ENCODE results near the gene SP9. TPM values are rescaled to one million over a fixed set of nuclear protein-coding genes. Genes with fewer than 3 reads are reported as not detected.

The SP9 gene
- total and polyA plus RNA-seq, 10 donors, result not detected

- Histone ChIP-seq H3K9me3 (peaks cover 0 to 3% (median 0%) of the 10 kb centered on the region in 8 donors), H3K4me3 (no peak overlapping the region), H3K36me3 (no peaks in the 10 kb centered on the region), H3K4me1 (peaks cover 37 to 91% (median 81%) of the 10 kb centered on the region in 6 donors), H3K27ac (no peak overlapping the region), H3K27me3 (replicated peaks in 1 of 7) (peaks cover 27 to 100% (median 100%) of the 10 kb centered on the region in 7 donors)
- WGBS, 5 donors, result 16 to 19% (median 16%) methylated on average over 7 of the region's 7 CpGs
- intact Hi-C loops (cut with DNase I; ENCODE audit: low total_unique reads), result no loop called here
- DNase-seq, result no peak
- TF ChIP-seq POLR2AphosphoS5 (IDR thresholded peaks at IDR 0.05), result no peak
- no peak for TF ChIP-seq POLR2A (IDR thresholded peaks at IDR 0.05)
- TF ChIP-seq CTCF (IDR thresholded peaks at IDR 0.05 in 8 of 11, conservative IDR thresholded peaks at IDR 0.05 in 3 of 11), result no peak
These were observed 3.4 kb downstream of the SP9 start for GRCh38 chr2:174338147-174338605.

GRCh38 chr2:174338671-174339560, 4.2 kb downstream of the SP9 start:
- no peaks in the 10 kb centered on the region for H3K36me3 ChIP-seq
- TF ChIP-seq POLR2A (IDR thresholded peaks at IDR 0.05) (no peak), POLR2AphosphoS5 (IDR thresholded peaks at IDR 0.05) (no peak), CTCF (IDR thresholded peaks at IDR 0.05 in 8 of 11, conservative IDR thresholded peaks at IDR 0.05 in 3 of 11) (no peak)
- no peak overlapping the region for H3K4me3 ChIP-seq
- H3K27me3 ChIP-seq (replicated peaks in 1 of 7), result peaks cover 21 to 100% (median 100%) of the 10 kb centered on the region in 7 donors
- H3K27ac ChIP-seq, result no peak overlapping the region
- peaks cover 0 to 3% (median 0%) of the 10 kb centered on the region in 8 donors for H3K9me3 ChIP-seq
- 9 to 13% (median 11%) methylated on average over 17 of the region's 17 CpGs for WGBS, 5 donors
- intact Hi-C loops (cut with DNase I; ENCODE audit: low total_unique reads), result no loop called here
- DNase-seq, result no peak
- peaks cover 37 to 91% (median 81%) of the 10 kb centered on the region in 6 donors for H3K4me1 ChIP-seq

GRCh38 chr2:174339561-174340399, 5.0 kb downstream of the SP9 start:
- peaks cover 37 to 91% (median 79%) of the 10 kb centered on the region in 6 donors for H3K4me1 ChIP-seq

More at GRCh38 chr2:174339561-174340399, 5.0 kb downstream of the SP9 start:
- WGBS, 5 donors, result 5 to 9% (median 9%) methylated on average over 35 to 37 of the region's 37 CpGs
- peak overlapping the region in 2 of 8 donors; percentile 4 to 33 for H3K4me3 ChIP-seq
- intact Hi-C loops (cut with DNase I; ENCODE audit: low total_unique reads), result loop anchor here (5.0 kb wide), 1 partner anchor 937 kb away; no protein-coding TSS in a partner anchor
- H3K9me3 ChIP-seq, result peaks cover 0 to 3% (median 0%) of the 10 kb centered on the region in 8 donors
- no peak for DNase-seq
- no peaks in the 10 kb centered on the region for H3K36me3 ChIP-seq
- H3K27me3 ChIP-seq (replicated peaks in 1 of 7), result peaks cover 15 to 100% (median 100%) of the 10 kb centered on the region in 7 donors
- TF ChIP-seq POLR2AphosphoS5 (IDR thresholded peaks at IDR 0.05) (peak in 1 of 3 donors; percentile 41), CTCF (IDR thresholded peaks at IDR 0.05 in 8 of 11, conservative IDR thresholded peaks at IDR 0.05 in 3 of 11) (no peak), POLR2A (IDR thresholded peaks at IDR 0.05) (no peak)
- no peak overlapping the region for H3K27ac ChIP-seq
